ENCODE measurements around the gene DPP4. TPM values are rescaled to one million over a fixed set of nuclear protein-coding genes. Genes with fewer than 3 reads are reported as not detected.

The DPP4 gene
- total and polyA plus RNA-seq, 2 of the 13 experiments (the other 11 are each of a cell fraction or from before 2014, with no cell fraction given) = 39.4 to 109 TPM

DNA sequence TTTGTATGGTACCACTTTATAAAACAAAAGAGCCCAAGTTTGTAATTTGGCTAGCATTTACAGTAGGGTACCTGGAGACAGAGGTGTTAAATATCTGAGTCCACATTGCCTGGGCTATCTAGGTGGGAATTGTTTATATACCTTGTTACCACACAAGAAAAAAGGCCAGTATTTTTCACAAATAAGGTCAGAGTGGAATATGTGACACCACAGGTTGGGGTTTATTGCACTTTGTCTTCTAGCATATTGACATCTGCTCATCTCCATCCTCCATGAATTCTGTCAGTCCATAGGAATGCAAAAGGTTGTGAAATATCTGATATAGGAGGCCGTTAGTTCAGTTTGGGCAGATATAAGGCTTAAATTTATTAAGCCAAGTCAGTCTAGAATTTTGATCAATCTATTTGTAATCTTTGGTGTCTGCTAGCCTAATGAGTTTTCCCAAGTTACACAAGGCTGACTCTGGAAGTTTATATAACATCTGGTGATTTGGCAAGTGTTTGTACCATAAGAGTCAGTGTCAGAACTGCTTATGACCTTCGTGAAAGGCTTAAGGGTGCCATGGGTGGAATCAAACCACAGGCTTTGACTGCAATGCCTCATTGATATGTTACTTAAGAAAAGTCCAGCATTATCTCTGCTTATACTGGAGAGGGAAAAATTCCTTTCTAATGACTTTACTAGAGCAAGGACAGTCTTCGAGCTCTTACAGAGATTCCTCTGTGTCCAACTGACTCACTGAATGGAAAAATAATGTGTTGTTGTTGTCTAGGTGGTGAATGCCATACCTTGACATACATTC is 11.3 kb upstream of the DPP4 start (continued):
- TF ChIP-seq PRDM4 (CRISPR knock-in tag; IDR thresholded peaks at IDR 0.05; ENCODE audit: borderline replicate concordance) (no peak), REXO4 (CRISPR knock-in tag; IDR thresholded peaks at IDR 0.05; ENCODE audit: borderline replicate concordance) (no peak), PRPF4 (IDR thresholded peaks at IDR 0.05; ENCODE audit: low read depth, low read length, poor library complexity, severe bottlenecking) (no peak), YEATS4 (CRISPR knock-in tag; IDR thresholded peaks at IDR 0.05; ENCODE audit: borderline replicate concordance) (no peak), NFE2 (CRISPR knock-in tag; IDR thresholded peaks at IDR 0.05) (no peak), ZNF180 (CRISPR knock-in tag; IDR thresholded peaks at IDR 0.05; ENCODE audit: borderline replicate concordance, low read depth) (no peak), CREM (IDR thresholded peaks at IDR 0.05) (0 out of 2 replicates have a peak, but pooled peaks have one; percentile 40), CREM (CRISPR knock-in tag; IDR thresholded peaks at IDR 0.05) (no peak), ZNF383 (CRISPR knock-in tag; IDR thresholded peaks at IDR 0.05; ENCODE audit: borderline replicate concordance) (no peak), GLI4 (CRISPR knock-in tag; IDR thresholded peaks at IDR 0.05; ENCODE audit: borderline replicate concordance) (no peak), ZBTB34 (CRISPR knock-in tag; IDR thresholded peaks at IDR 0.05) (peak; percentile 63), ZMYM3 (CRISPR knock-in tag; IDR thresholded peaks at IDR 0.05) (0 out of 2 replicates have a peak, but pooled peaks have one; percentile 21), SP4 (CRISPR knock-in tag; IDR thresholded peaks at IDR 0.05) (no peak), TCF7L2 (IDR thresholded peaks at IDR 0.05; ENCODE audit: low read depth, low read length) (no peak), ZBTB20 (CRISPR knock-in tag; IDR thresholded peaks at IDR 0.05; ENCODE audit: borderline replicate concordance, low read depth) (peak; percentile 59; the same call in 1 of the 2 replicates), ZNF672 (CRISPR knock-in tag; IDR thresholded peaks at IDR 0.05) (no peak), MED8 (CRISPR knock-in tag; IDR thresholded peaks at IDR 0.05; ENCODE audit: insufficient replicate concordance) (no peak), NBN (conservative IDR thresholded peaks at IDR 0.05) (no peak)
- TF ChIP-seq, protein P1, sequence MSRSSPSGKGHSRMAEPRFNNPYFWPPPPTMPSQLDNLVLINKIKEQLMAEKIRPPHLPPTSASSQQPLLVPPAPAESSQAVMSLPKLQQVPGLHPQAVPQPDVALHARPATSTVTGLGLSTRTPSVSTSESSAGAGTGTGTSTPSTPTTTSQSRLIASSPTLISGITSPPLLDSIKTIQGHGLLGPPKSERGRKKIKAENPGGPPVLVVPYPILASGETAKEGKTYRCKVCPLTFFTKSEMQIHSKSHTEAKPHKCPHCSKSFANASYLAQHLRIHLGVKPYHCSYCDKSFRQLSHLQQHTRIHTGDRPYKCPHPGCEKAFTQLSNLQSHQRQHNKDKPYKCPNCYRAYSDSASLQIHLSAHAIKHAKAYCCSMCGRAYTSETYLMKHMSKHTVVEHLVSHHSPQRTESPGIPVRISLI (CRISPR knock-in tag; IDR thresholded peaks at IDR 0.05; ENCODE audit: borderline replicate concordance) = no peak
- TF ChIP-seq, protein P2, sequence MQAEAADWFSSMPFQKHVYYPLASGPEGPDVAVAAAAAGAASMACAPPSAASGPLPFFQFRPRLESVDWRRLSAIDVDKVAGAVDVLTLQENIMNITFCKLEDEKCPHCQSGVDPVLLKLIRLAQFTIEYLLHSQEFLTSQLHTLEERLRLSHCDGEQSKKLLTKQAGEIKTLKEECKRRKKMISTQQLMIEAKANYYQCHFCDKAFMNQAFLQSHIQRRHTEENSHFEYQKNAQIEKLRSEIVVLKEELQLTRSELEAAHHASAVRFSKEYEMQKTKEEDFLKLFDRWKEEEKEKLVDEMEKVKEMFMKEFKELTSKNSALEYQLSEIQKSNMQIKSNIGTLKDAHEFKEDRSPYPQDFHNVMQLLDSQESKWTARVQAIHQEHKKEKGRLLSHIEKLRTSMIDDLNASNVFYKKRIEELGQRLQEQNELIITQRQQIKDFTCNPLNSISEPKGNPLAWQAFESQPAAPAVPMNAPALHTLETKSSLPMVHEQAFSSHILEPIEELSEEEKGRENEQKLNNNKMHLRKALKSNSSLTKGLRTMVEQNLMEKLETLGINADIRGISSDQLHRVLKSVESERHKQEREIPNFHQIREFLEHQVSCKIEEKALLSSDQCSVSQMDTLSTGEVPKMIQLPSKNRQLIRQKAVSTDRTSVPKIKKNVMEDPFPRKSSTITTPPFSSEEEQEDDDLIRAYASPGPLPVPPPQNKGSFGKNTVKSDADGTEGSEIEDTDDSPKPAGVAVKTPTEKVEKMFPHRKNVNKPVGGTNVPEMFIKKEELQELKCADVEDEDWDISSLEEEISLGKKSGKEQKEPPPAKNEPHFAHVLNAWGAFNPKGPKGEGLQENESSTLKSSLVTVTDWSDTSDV (CRISPR knock-in tag; IDR thresholded peaks at IDR 0.05) = no peak
- TF ChIP-seq, protein P3, sequence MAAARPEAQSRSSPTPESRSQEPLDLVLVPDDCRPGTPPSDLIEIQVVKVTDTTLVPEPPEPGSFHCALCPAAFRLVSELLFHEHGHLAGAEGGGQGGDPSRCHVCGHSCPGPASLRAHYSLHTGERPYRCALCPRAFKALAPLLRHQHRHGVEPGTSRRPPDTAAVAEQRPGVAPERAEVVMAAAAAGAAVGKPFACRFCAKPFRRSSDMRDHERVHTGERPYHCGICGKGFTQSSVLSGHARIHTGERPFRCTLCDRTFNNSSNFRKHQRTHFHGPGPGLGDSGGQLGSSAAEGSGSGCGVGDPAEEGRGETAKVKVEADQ (CRISPR knock-in tag; IDR thresholded peaks at IDR 0.05; ENCODE audit: borderline replicate concordance) = no peak
